Head of caudate nucleus (tissue), 42 donors: ENCODE measurements around the gene NEURL1.

Experiments
- DNase-seq, 42 donors: peaks; one replicate each; pipeline versions ENCODE4 v3.0.0 to v3.0.0-alpha.2; 2020 to 2021; ENCODE audit warnings: mixed read lengths in 7 of 42
- intact Hi-C: fragments of 100-400 bp; cut with DNase I; formaldehyde crosslinking; loops from one replicate; pipeline ENCODE4 v1.15.0; 2022

NEURL1 gene

GRCh38 chr10:103638948-103639347 lies 145.4 kb downstream of the NEURL1 start:
- DNase-seq: no peak

GRCh38 chr10:103640436-103641181 lies 147.1 kb downstream of the NEURL1 start:
- no peak for DNase-seq
- intact Hi-C loops: no loop called here

More at GRCh38 chr10:103638948-103639347, 145.4 kb downstream of the NEURL1 start:
- intact Hi-C loops: no loop called here

- no peak for DNase-seq
- intact Hi-C loops: no loop called here
Measured at GRCh38 chr10:103641326-103641725, 147.8 kb downstream of the NEURL1 start.
